ENCODE results near the gene DISP3. TPM values are rescaled to one million over a fixed set of nuclear protein-coding genes. Genes with fewer than 3 reads are reported as not detected.

DISP3 gene
- polyA plus RNA-seq, 3 donors, result 0.01 TPM; not detected in 2

DNA sequence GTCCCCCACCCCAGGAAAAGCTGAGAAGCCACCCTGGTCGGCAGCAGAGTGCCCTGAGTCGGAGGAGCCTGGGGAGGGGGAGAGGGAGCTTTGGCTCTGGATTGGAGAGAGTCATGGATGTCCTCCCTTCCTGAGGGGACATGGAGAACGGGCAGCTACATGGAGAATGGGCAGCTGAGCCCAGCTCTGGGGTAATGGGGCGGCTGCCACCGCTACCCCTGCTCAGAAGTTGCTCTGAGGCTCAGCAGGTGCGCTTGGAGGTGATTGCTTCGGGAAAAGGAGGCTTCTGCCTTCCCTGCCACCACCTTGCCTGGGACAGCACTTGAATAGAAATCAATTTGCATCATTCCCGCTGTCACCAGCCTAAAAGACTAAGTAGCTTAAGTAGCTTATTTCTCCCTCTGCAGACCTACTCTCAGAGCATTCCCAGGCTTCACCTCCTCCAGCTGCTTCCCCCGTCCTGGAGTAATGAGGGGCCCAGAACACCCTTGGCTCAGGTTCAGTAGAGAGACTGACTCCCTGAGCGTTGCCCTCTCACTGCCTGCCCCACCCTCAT is 8.3 kb downstream of the DISP3 start:
- peaks cover 11 to 20% (median 16%) of the 10 kb centered on the region in 3 donors for H3K27me3 Mint-ChIP-seq (ENCODE audit: low read depth in 3 of 3)
- no peaks in the 10 kb centered on the region for H3K4me1 ChIP-seq (ENCODE audit: control insufficient read depth in 1 of 2, insufficient read depth in 2 of 2, low read length in 2 of 2)

DNA sequence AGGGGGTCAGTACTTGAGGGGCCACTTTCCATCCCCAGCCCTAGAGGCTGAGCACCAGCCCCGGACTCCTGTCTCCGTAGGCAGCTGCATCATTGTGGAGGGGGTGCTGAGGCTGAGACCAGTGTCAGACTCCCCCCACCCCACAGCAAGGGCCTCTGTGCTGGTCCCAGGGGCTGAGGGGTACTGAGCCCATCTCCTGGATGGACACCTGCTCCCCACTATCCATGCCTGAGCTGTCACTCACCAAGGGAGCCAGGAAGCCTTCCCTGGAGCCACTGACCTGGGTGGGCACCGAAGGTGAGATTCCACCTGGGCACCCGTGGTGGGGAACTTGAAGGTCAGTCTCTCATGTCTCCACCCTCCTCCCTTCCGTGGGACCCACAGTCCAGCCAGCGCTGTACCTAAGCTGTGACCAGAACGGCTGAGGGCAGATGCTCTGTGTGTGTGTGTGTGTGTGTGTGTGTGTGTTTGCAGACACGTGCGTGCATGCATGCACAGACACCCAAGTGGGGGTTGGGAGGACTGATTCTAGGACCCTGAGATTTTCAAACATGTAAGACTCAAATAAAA is 9.3 kb downstream of the DISP3 start:
- Histone ChIP-seq H3K9ac (ENCODE audit: insufficient read depth, low read length, poor library complexity, severe bottlenecking) (no peak overlapping the region), H2AFZ (ENCODE audit: insufficient read depth, low read depth, low read length, poor library complexity, severe bottlenecking) (no peak overlapping the region), H3K4me3 (replicated peaks in 1 of 3; ENCODE audit: low read depth in 2 of 3, low read length in 3 of 3) (no peak overlapping the region), H3K4me2 (replicated peaks; ENCODE audit: extremely low read depth, low read length, poor library complexity, severe bottlenecking) (no peak overlapping the region), H3K4me1 (ENCODE audit: control insufficient read depth in 1 of 2, insufficient read depth in 2 of 2, low read length in 2 of 2) (no peaks in the 10 kb centered on the region), H3K79me2 (ENCODE audit: insufficient read depth, low read length) (no peaks in the 10 kb centered on the region), H3K9me3 (replicated peaks in 1 of 2; ENCODE audit: control insufficient read depth in 1 of 2, insufficient read depth in 1 of 2, low read length in 2 of 2) (no peaks in the 10 kb centered on the region), H3K27me3 (ENCODE audit: control insufficient read depth in 2 of 2, insufficient read depth in 2 of 2, low read length in 2 of 2) (no peaks in the 10 kb centered on the region), H3K27ac (ENCODE audit: low read depth in 1 of 2, low read length in 2 of 2) (no peak overlapping the region), H3K36me3 (replicated peaks in 1 of 2; ENCODE audit: control insufficient read depth in 1 of 2, insufficient read depth in 2 of 2, low read length in 2 of 2) (no peaks in the 10 kb centered on the region), H4K20me1 (ENCODE audit: insufficient read depth, low read length) (no peaks in the 10 kb centered on the region)
- Mint-ChIP-seq H3K36me3 (no peaks in the 10 kb centered on the region), H3K27ac (no peak overlapping the region), H3K9me3 (peaks cover 0 to 5% (median 0%) of the 10 kb centered on the region in 7 donors), H3K27me3 (ENCODE audit: low read depth in 3 of 3) (peaks cover 6 to 18% (median 17%) of the 10 kb centered on the region in 3 donors), H3K4me3 (no peak overlapping the region), H3K4me1 (no peaks in the 10 kb centered on the region)
- no peak for DNase-seq
- whole genome bisulfite sequencing (ENCODE audit: insufficient coverage), result no CpG with 5 or more reads among the region's 9 CpGs
- TF ChIP-seq CTCF (IDR thresholded peaks at IDR 0.05), result no peak
- intact Hi-C loops (cut with micrococcal nuclease), result no loop called here

More for the DNA sequence above, 8.3 kb downstream of the DISP3 start:
- Histone ChIP-seq H3K4me3 (replicated peaks in 1 of 3; ENCODE audit: low read depth in 2 of 3, low read length in 3 of 3) (no peak overlapping the region), H3K4me2 (replicated peaks; ENCODE audit: extremely low read depth, low read length, poor library complexity, severe bottlenecking) (no peak overlapping the region), H3K27me3 (ENCODE audit: control insufficient read depth in 2 of 2, insufficient read depth in 2 of 2, low read length in 2 of 2) (no peaks in the 10 kb centered on the region), H4K20me1 (ENCODE audit: insufficient read depth, low read length) (no peaks in the 10 kb centered on the region), H2AFZ (ENCODE audit: insufficient read depth, low read depth, low read length, poor library complexity, severe bottlenecking) (no peak overlapping the region), H3K27ac (ENCODE audit: low read depth in 1 of 2, low read length in 2 of 2) (no peak overlapping the region), H3K79me2 (ENCODE audit: insufficient read depth, low read length) (no peaks in the 10 kb centered on the region), H3K9me3 (replicated peaks in 1 of 2; ENCODE audit: control insufficient read depth in 1 of 2, insufficient read depth in 1 of 2, low read length in 2 of 2) (no peaks in the 10 kb centered on the region), H3K36me3 (replicated peaks in 1 of 2; ENCODE audit: control insufficient read depth in 1 of 2, insufficient read depth in 2 of 2, low read length in 2 of 2) (no peaks in the 10 kb centered on the region), H3K9ac (ENCODE audit: insufficient read depth, low read length, poor library complexity, severe bottlenecking) (no peak overlapping the region)
- no peak for DNase-seq
- H3K4me3 Mint-ChIP-seq, result peak overlapping the region in 1 of 2 donors; percentile 26
- peaks cover 0 to 3% (median 0%) of the 10 kb centered on the region in 7 donors for H3K9me3 Mint-ChIP-seq
- H3K27ac Mint-ChIP-seq, result no peak overlapping the region
- TF ChIP-seq CTCF (IDR thresholded peaks at IDR 0.05), result no peak
- WGBS (ENCODE audit: insufficient coverage), result 68% methylated on average over 9 of the region's 10 CpGs
- no peaks in the 10 kb centered on the region for H3K36me3 Mint-ChIP-seq
- H3K4me1 Mint-ChIP-seq, result no peaks in the 10 kb centered on the region
- intact Hi-C loops (cut with micrococcal nuclease), result no loop called here
